ENCODE measurements around the gene ANKRD39. TPM values are rescaled to one million over a fixed set of nuclear protein-coding genes. Genes with fewer than 3 reads are reported as not detected.

ANKRD39 gene
- total and polyA plus RNA-seq, 9 of the 15 experiments (the other 6 are each of a cell fraction or from before 2014, with no cell fraction given), result 8.2 to 33.1 (median 23.8) TPM

DNA sequence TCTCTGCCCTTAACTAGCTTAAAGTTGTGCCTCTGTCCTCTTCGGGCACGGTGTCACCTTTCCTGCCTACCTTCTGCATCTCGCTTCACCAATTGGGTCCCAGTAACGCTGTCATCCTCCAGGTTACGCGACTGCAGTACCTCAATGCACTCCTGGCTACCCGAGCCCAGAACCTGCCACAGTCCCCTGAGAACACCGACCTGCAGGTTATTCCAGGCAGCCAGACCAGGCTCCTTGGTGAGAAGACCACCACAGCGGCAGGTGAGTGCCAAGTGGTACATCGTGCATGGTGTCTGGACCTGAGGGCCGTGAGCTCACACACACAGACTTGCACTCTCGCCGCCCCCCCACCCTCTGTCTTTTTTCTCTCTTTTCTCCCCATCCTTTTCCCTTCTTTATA lies 28.9 kb downstream of the ANKRD39 start (continued):
- TF ChIP-seq, protein P1, sequence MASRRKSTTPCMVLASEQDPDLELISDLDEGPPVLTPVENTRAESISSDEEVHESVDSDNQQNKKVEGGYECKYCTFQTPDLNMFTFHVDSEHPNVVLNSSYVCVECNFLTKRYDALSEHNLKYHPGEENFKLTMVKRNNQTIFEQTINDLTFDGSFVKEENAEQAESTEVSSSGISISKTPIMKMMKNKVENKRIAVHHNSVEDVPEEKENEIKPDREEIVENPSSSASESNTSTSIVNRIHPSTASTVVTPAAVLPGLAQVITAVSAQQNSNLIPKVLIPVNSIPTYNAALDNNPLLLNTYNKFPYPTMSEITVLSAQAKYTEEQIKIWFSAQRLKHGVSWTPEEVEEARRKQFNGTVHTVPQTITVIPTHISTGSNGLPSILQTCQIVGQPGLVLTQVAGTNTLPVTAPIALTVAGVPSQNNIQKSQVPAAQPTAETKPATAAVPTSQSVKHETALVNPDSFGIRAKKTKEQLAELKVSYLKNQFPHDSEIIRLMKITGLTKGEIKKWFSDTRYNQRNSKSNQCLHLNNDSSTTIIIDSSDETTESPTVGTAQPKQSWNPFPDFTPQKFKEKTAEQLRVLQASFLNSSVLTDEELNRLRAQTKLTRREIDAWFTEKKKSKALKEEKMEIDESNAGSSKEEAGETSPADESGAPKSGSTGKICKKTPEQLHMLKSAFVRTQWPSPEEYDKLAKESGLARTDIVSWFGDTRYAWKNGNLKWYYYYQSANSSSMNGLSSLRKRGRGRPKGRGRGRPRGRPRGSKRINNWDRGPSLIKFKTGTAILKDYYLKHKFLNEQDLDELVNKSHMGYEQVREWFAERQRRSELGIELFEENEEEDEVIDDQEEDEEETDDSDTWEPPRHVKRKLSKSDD (conservative IDR thresholded peaks at IDR 0.05; ENCODE audit: low read length), result no peak
- TF ChIP-seq NCOA1 (IDR thresholded peaks at IDR 0.05; ENCODE audit: low read depth), result no peak
- TF ChIP-seq, protein P2, sequence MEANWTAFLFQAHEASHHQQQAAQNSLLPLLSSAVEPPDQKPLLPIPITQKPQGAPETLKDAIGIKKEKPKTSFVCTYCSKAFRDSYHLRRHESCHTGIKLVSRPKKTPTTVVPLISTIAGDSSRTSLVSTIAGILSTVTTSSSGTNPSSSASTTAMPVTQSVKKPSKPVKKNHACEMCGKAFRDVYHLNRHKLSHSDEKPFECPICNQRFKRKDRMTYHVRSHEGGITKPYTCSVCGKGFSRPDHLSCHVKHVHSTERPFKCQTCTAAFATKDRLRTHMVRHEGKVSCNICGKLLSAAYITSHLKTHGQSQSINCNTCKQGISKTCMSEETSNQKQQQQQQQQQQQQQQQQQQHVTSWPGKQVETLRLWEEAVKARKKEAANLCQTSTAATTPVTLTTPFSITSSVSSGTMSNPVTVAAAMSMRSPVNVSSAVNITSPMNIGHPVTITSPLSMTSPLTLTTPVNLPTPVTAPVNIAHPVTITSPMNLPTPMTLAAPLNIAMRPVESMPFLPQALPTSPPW (CRISPR knock-in tag; IDR thresholded peaks at IDR 0.05), result no peak

DNA sequence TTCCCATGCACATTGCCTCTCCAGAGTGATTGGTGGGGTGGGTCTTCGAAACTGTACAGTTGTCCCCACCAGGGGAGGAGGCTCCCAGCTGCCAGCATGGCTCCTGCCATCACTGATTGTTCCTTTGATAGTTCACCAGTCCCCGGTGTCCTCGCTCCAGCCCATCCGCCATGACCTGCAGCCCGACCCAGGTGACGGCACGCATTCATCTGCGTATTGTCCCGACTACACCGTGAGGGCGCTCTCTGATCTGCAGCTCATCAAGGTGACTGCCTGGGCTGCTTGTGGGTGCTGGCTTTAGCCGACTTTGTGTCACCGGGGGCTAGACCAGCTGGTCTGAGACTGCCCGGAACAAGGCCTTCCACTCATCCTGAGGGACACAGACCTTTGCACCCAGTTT lies 29.4 kb downstream of the ANKRD39 start:
- no TSS peak for BruUV-seq (replicated peaks)
- peaks cover 10% of the 10 kb centered on the region; the same call in 1 of the 2 replicates for H4K20me1 ChIP-seq (replicated peaks; ENCODE audit: control insufficient read depth, insufficient read depth, low read length)
- H3K9me1 ChIP-seq (ENCODE audit: control insufficient read depth, insufficient read depth, low read length), result no peaks in the 10 kb centered on the region
- peak overlapping the region in 1 of 2 experiments; percentile 64; a peak in 2 of 4 replicates for H3K9ac ChIP-seq (ENCODE audit: insufficient read depth in 1 of 2, low read depth in 2 of 2, low read length in 2 of 2)
- H3K4me1 ChIP-seq (replicated peaks in 1 of 2; ENCODE audit: control insufficient read depth in 2 of 2, insufficient read depth in 2 of 2, low read length in 2 of 2), result peaks cover 9 to 11% of the 10 kb centered on the region in 2 experiments; a peak in 4 of 5 replicates
- TF ChIP-seq POLR2G (IDR thresholded peaks at IDR 0.05; ENCODE audit: low read depth, low read length), result peak; percentile 57
- no peak for TF ChIP-seq BRCA1 (IDR thresholded peaks at IDR 0.05)
- TF ChIP-seq BRCA1 (CRISPR knock-in tag; IDR thresholded peaks at IDR 0.05), result no peak
- TF ChIP-seq, protein P3, sequence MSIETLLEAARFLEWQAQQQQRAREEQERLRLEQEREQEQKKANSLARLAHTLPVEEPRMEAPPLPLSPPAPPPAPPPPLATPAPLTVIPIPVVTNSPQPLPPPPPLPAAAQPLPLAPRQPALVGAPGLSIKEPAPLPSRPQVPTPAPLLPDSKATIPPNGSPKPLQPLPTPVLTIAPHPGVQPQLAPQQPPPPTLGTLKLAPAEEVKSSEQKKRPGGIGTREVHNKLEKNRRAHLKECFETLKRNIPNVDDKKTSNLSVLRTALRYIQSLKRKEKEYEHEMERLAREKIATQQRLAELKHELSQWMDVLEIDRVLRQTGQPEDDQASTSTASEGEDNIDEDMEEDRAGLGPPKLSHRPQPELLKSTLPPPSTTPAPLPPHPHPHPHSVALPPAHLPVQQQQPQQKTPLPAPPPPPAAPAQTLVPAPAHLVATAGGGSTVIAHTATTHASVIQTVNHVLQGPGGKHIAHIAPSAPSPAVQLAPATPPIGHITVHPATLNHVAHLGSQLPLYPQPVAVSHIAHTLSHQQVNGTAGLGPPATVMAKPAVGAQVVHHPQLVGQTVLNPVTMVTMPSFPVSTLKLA (conservative IDR thresholded peaks at IDR 0.05), result no peak
- TF ChIP-seq HNRNPLL (IDR thresholded peaks at IDR 0.05; ENCODE audit: low read depth, low read length, poor library complexity, severe bottlenecking), result no peak
- in situ Hi-C loops (cut with MboI), result no loop called here
- H3K36me3 ChIP-seq (ENCODE audit: control insufficient read depth, insufficient read depth, low read length), result peaks cover 90% of the 10 kb centered on the region
- ChIA-PET POLR2A (interaction anchor here (0.6 kb wide), 1 partner anchor 13 kb away, joined by 4 read pairs; no protein-coding TSS in a partner anchor), CTCF (ENCODE audit: low intra/inter-chr PET ratio) (no interaction called here)
- FAIRE-seq (no peak), ATAC-seq (no peak), DNase-seq (ENCODE audit: extremely low read depth in 1 of 4, low spot score in 3 of 4) (no peak)
- H3K4me2 ChIP-seq (ENCODE audit: insufficient read depth, low read length), result no peak overlapping the region
- intact Hi-C loops (cut with micrococcal nuclease), result no loop called here
- no peak overlapping the region for H3K4me3 ChIP-seq
- WGBS (ENCODE audit: insufficient coverage, low coverage, missing lambda C conversion rate), result 87% methylated on average over 14 of the region's 14 CpGs
- no peaks in the 10 kb centered on the region for H3K9me3 ChIP-seq (replicated peaks; ENCODE audit: control insufficient read depth, insufficient read depth, low read depth, low read length)
- no peak overlapping the region for H3K27ac ChIP-seq (ENCODE audit: extremely low read depth, low read depth, low read length)
- H3K27me3 ChIP-seq (ENCODE audit: control insufficient read depth in 2 of 2, insufficient read depth in 2 of 2, low read length in 2 of 2), result no peaks in the 10 kb centered on the region
- H3K79me2 ChIP-seq (ENCODE audit: control insufficient read depth, insufficient read depth, low read length), result no peaks in the 10 kb centered on the region; the same call in 2 of the 3 replicates
- no peak overlapping the region for H2AFZ ChIP-seq (ENCODE audit: low read depth, low read length)

Measured in K562 (cell line).